ENCODE measurements around the gene PNMA6E.

Gene PNMA6E

GRCh38 chrX:153401133-153401764 is at the start of gene PNMA6E:
Gene PNMA6E, minus strand, starts transcription at chrX:153401350. Its CDS starts 2,501 bp downstream, at chrX:153398849.
- DNase-seq (ENCODE audit: low read depth, low spot score) = no peak

- DNase-seq (ENCODE audit: low read depth, low spot score) = no peak
Measured at GRCh38 chrX:153450949-153451277, 49.8 kb upstream of the PNMA6E start.

GRCh38 chrX:153450114-153450948 is 49.2 kb upstream of the PNMA6E start:
- no peak for DNase-seq (ENCODE audit: low read depth, low spot score)

- no peak for DNase-seq (ENCODE audit: low read depth, low spot score)
Measured at GRCh38 chrX:153449368-153450113, 48.4 kb upstream of the PNMA6E start.

- DNase-seq (ENCODE audit: low read depth, low spot score) = no peak
Measured at GRCh38 chrX:153448556-153449367, 47.6 kb upstream of the PNMA6E start.

- DNase-seq (ENCODE audit: low read depth, low spot score) = no peak
Measured at GRCh38 chrX:153447581-153447960, 46.4 kb upstream of the PNMA6E start.

- no peak for DNase-seq (ENCODE audit: low read depth, low spot score)
Measured at GRCh38 chrX:153446950-153447580, 45.9 kb upstream of the PNMA6E start.

- no peak for DNase-seq (ENCODE audit: low read depth, low spot score)
Measured at GRCh38 chrX:153446636-153446936, 45.4 kb upstream of the PNMA6E start.

- no peak for DNase-seq (ENCODE audit: low read depth, low spot score)
Measured at GRCh38 chrX:153445856-153446635, 44.9 kb upstream of the PNMA6E start, which contains the start of gene TREX2. Gene TREX2, minus strand, starts transcription at chrX:153446056. Its CDS starts 626 bp downstream, at chrX:153445430.

GRCh38 chrX:153445106-153445855 is 44.1 kb upstream of the PNMA6E start:
- DNase-seq (ENCODE audit: low read depth, low spot score) = no peak

- DNase-seq (ENCODE audit: low read depth, low spot score) = no peak
Measured at GRCh38 chrX:153444333-153445011, 43.3 kb upstream of the PNMA6E start.

GRCh38 chrX:153443476-153444332 is 42.6 kb upstream of the PNMA6E start:
- no peak for DNase-seq (ENCODE audit: low read depth, low spot score)

- no peak for DNase-seq (ENCODE audit: low read depth, low spot score)
Measured at GRCh38 chrX:153442463-153442862, 41.3 kb upstream of the PNMA6E start.

- DNase-seq (ENCODE audit: low read depth, low spot score) = no peak
Measured at GRCh38 chrX:153441981-153442380, 40.8 kb upstream of the PNMA6E start.

- no peak for DNase-seq (ENCODE audit: low read depth, low spot score)
Measured at GRCh38 chrX:153441296-153441695, 40.1 kb upstream of the PNMA6E start.

- DNase-seq (ENCODE audit: low read depth, low spot score) = no peak
Measured at GRCh38 chrX:153440556-153441135, 39.5 kb upstream of the PNMA6E start.

GRCh38 chrX:153439977-153440376 is 38.8 kb upstream of the PNMA6E start:
- DNase-seq (ENCODE audit: low read depth, low spot score) = no peak

- DNase-seq (ENCODE audit: low read depth, low spot score) = peak; percentile 6
Measured at GRCh38 chrX:153438532-153438931, 37.4 kb upstream of the PNMA6E start.
